Rectal smooth muscle tissue (tissue), 1 donor: ENCODE data around the gene ZC3H15.

ENCODE experiments used
- H3K27ac ChIP-seq: one replicate; pipeline ENCODE4 v1.7.0; 2013; ENCODE audit warnings: low read depth, low read length, inconsistent platforms
- H3K27me3 ChIP-seq: one replicate; pipeline ENCODE4 v1.7.0; 2013; ENCODE audit warnings: low read length; ENCODE audit not compliant: control insufficient read depth, insufficient read depth
- H3K36me3 ChIP-seq: one replicate; pipeline ENCODE4 v1.7.0; 2013; ENCODE audit warnings: low read length; ENCODE audit not compliant: control insufficient read depth, insufficient read depth
- H3K4me1 ChIP-seq: one replicate; pipeline ENCODE4 v1.7.0; 2013; ENCODE audit warnings: low read length; ENCODE audit not compliant: control insufficient read depth, insufficient read depth
- H3K4me3 ChIP-seq: one replicate; pipeline ENCODE4 v1.7.0; 2013; ENCODE audit warnings: low read length
- H3K9ac ChIP-seq: one replicate; pipeline ENCODE4 v1.7.0; 2013; ENCODE audit warnings: low read length

The ZC3H15 gene

GRCh38 chr2:186554850-186555671 is 69.0 kb downstream of the ZC3H15 start:
- H3K4me3 ChIP-seq, result no peak overlapping the region
- H3K4me1 ChIP-seq, result no peaks in the 10 kb centered on the region
- H3K9ac ChIP-seq, result no peak overlapping the region
- no peaks in the 10 kb centered on the region for H3K36me3 ChIP-seq
- no peak overlapping the region for H3K27ac ChIP-seq
- H3K27me3 ChIP-seq, result no peaks in the 10 kb centered on the region

DNA sequence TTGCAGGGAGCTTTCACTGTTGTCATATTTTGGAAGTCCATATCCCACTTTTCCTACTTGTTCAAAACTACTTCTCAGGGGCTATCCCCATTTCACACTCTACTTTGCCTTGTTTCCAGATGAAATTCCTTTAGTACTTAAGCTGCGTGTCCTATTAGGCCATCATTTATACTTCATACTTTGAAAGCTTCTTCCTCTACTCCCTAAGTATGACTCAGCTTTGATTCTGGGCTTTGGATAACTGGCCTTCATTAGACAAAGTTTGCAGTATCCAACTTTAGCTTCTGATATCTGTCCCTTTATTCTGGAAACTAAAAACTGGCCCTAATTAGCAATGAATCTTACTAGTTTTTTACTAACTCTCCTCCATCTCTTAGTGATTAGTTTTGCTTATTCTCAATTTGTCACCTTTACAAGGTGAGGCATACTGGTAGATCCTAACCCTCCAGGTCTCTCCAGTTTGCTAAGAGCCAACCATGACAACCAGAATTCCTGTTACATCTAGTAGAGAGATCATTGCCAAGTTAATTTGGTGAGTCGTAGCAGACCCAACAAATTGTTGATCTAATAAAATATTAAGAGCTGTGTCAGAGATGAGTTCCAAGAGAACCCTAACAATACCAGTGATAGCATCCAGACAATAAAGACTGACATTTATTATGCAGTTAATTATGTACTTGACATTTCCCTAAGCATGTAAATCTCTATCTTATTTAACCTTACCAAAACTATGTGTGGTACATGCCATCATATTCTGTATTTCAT is 72.6 kb downstream of the ZC3H15 start:
- Histone ChIP-seq H3K27me3 (no peaks in the 10 kb centered on the region), H3K27ac (no peak overlapping the region), H3K36me3 (no peaks in the 10 kb centered on the region), H3K4me1 (no peaks in the 10 kb centered on the region), H3K9ac (no peak overlapping the region), H3K4me3 (no peak overlapping the region)
